Dedifferentiated amniotic fluid mesenchymal stem cell (primary cell): Measurements from ENCODE around the gene PELO.
"Not testable (repeated sequence)": the region's sequence is repeated elsewhere in the genome, so short reads cannot be mapped to it uniquely, and the experiment has no call there.

ENCODE experiments used
- DNase-seq: peaks from one replicate; pipeline ENCODE4 v3.0.0-alpha.2; 2016; ENCODE audit errors: extremely low spot score

Gene PELO

DNA sequence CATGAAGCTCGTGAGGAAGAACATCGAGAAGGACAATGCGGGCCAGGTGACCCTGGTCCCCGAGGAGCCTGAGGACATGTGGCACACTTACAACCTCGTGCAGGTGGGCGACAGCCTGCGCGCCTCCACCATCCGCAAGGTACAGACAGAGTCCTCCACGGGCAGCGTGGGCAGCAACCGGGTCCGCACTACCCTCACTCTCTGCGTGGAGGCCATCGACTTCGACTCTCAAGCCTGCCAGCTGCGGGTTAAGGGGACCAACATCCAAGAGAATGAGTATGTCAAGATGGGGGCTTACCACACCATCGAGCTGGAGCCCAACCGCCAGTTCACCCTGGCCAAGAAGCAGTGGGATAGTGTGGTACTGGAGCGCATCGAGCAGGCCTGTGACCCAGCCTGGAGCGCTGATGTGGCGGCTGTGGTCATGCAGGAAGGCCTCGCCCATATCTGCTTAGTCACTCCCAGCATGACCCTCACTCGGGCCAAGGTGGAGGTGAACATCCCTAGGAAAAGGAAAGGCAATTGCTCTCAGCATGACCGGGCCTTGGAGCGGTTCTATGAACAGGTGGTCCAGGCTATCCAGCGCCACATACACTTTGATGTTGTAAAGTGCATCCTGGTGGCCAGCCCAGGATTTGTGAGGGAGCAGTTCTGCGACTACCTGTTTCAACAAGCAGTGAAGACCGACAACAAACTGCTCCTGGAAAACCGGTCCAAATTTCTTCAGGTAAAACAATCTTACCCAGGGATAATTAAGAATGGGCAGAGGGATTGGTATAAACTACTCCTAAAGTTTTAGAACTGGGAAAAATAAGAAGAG lies 12.9 kb downstream of the PELO start:
- peak; percentile 40 for DNase-seq

GRCh38 chr5:52801329-52801728 lies 13.6 kb downstream of the PELO start:
- DNase-seq: no peak

- DNase-seq: no peak
These were observed 14.7 kb downstream of the PELO start for GRCh38 chr5:52802272-52802973.

- no peak for DNase-seq
These were observed 15.2 kb downstream of the PELO start for GRCh38 chr5:52802974-52803336.

DNA sequence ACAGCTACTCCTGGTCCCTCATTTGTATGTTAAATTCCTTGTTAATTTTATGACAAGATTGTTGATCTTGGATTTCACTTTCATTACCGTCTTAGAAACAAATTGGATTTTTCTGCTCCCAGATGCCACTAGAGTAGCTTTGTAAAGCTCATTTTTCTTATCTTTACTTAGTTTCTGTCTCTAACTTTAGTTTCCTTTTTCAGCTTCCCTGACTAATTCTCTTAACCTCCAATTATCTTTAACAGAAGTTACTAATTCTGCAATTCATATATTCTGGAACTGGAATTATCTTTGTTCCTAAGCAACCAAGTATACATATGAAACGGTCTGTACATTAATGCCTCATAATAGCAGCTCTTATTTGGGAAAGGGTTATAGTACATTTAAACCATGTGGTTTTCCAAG lies 16.7 kb downstream of the PELO start:
- no peak for DNase-seq

DNA sequence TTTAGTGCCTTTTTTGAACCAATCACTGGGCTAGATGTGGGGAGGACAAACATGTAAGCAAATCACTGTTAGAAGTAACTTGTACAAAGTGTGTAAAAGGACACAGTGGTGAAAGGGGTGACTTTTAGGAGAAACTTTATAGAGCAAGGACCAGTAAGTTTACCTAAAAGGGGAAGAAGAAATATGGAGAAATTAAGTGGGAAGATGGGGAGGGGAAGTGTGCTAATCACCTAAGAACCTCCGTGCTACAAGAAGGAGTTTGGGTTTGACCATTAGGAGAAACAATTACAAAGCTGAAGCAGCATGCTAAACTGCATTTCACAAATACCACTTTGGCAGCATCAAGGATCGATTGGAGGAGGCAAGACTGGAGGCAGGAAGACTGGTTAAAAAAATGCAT lies 17.3 kb downstream of the PELO start:
- DNase-seq: no peak

- no peak for DNase-seq
These were observed 17.9 kb downstream of the PELO start for GRCh38 chr5:52805615-52806014.

DNA sequence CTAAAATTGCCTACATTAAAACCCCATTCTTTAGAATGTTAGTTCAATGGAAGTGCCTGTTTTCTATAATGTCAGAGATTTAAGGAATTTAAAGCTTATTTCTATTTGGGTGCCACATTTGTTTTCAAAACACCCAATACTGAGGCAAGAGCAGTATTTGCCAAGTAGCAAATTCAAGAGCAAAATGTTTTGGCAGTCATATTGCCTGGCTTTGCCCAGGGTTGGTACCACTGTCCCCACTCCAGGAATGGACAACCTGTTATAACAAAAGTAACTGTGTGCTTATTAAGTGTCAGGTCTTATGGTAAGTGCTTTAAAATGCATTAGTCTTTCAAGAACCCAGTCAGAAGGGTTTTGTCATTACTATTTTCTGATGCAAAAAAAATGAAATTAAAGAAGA lies 19.3 kb downstream of the PELO start:
- DNase-seq: no peak

DNA sequence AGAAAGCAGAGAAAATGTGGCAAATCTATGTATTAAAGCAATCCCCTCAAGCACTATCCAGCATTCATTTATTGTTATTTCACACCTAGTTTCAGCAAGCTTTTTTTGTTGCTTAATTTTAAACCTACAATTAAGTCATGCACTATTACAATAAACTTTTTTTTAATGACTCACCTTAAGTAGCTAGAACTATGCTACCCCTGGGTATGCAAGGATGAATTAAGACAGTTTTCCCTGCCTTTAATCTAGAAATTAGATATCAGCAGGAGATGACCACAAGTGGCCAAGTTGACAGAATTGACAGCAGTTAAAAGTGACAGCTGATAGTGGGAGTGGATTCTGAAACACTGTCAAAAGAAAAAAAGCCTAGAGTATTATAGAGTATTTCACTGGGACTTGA lies 20.0 kb downstream of the PELO start:
- DNase-seq: no peak

DNA sequence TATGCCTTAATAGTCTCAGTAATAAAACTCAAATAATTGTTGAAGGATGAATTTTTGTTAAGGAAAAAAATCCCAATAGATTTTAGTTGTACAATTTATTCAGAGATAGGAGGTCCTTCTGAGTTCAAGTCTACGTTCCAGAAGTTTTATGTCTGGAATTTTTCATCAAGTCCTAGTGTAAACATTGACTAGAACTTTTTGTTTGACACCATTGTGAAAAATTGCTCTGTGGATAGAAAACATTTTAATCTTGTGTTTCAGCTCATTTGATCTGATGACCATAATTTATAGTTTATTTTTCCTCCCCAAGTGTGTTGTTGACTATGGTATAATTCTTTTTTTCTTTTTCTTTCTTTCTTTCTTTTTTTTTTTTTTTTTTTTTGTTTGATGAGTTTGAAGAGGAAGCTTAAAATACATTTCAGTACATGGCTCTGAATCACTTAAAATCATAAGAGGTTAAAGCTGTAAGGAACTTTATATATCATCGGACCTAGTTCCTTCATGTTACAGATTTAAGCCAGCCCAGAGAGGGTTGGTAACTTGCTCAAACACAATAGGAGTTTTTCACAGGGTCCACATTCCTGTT lies 20.7 kb downstream of the PELO start:
- no peak for DNase-seq

DNA sequence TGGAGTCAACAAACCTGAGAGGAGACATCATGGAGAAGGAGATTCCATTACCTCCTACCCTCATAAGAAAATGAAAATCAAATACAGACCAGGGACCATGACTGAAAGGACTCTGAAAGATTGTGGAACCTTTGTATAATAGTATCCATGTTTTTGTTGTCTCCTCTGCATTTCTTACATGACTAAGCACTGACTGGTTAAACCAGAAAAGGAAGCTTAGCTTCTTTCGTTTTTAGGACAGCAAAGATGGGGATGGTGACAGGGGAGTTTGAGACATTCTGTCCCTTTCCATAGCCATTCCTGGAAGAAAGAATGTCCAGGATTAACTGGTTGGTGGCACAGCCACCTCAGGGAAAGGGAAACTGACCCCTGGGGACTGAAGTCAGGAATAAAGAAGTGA lies 22.2 kb downstream of the PELO start:
- DNase-seq: no peak

DNA sequence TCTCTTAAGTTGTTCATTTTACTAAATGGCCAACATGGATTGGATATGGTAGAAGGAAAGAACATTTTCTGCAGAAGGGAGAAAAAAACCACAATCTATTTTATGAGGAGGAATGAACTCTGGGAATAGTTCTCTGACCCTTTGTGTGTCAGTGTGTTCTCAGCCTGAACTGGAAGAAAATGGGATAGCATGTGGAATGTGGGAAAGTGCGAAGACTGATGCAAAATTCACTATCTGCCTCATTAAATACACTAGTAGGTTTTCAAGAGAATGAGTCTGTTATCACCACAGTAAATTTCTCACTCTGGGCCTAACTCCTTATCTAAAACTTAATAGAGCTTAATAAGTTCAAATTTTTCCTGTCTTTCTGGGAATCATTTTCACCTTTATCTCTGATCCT lies 22.7 kb downstream of the PELO start:
- DNase-seq: no peak

GRCh38 chr5:52811067-52811749 lies 23.5 kb downstream of the PELO start:
- DNase-seq: peak; percentile 67

DNA sequence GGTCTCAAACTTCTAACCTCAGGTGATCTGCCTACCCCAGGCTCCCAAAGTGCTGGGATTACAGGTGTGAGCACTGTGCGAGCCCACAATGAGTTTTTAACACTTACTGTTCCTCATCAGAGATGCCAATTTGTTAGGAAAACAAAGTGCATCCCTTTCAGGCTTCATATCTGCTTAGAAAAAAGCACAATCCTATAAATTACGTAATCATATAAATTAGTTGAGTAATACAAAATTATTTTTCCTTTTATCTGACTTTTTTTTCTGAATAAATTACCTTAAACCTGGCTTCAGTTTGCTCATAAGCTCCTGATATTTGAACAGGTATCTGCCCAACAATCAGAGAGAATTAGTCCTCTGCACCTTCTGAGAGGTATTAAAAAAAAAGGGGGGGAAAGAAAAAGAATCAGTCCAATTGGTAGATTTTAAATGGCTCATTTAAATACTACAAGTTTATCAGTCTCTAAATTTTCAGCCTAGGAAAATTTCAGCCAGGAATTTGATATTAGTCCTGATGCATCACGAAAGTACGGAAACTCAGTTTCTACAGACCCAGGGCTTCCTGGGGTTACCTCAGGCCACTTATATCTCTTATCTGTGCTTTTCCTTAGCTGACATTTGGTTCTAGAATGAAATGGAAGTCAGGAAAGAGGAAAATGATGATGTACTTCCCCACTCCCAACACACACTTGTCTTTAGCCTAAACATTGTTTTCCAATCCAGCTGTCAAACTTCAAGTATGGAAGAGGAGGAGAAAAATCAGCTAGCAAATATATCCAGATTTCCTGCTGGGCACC lies 26.8 kb downstream of the PELO start:
- no peak for DNase-seq

DNA sequence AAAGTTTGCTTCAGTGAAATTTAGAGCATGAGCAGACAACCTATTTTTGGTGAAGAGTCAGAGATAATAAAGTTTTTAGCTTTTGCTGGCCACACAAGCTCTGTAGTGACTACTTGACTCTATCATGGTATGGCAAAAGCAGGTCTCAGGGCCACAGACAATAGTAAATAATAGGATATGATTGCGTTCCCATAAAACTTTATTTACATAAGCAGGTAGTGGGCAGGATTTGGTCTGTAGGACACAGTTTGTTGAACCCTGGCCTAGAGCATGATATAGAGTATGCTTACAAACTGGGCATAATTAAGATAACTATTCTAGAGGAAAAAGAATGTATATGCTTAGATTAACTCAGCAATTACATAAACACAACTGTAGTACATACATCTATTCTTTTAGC lies 30.1 kb downstream of the PELO start:
- DNase-seq: no peak

DNA sequence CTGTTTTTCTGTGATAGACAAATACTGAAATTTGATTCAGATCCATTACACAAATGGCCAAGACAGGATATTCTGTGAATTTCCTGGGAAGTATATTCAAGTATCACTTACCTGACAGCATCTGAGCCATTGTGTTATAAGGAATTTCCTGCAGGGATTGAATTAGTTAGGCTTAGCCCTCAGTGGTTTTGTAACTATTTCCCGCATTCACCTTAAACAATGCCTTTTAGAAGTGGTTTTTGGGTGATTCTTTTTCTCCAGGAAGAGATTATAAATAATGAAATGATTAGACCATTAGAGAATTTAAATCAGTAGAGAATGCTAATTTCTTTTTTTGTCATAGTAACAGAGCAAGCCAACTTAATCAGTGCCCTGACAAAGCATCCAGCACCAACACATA lies 30.6 kb downstream of the PELO start:
- no peak for DNase-seq

DNA sequence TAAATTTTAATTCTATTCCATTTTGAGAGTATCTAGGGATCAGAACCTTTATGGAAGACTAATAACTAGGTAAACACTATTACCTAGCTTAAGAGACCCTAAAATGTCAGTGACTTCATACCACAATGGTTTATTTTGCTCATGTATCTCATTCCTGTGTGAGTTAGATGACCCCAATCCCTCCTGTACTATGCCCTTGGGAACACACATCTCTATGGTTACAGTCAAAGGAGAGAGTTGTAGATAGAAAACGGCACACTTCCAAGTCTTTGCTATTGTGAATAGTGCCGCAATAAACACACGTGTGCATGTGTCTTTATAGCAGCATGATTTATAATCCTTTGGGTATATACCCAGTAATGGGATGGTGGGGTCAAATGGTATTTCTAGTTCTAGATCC lies 31.1 kb downstream of the PELO start:
- not testable (repeated sequence) for DNase-seq

DNA sequence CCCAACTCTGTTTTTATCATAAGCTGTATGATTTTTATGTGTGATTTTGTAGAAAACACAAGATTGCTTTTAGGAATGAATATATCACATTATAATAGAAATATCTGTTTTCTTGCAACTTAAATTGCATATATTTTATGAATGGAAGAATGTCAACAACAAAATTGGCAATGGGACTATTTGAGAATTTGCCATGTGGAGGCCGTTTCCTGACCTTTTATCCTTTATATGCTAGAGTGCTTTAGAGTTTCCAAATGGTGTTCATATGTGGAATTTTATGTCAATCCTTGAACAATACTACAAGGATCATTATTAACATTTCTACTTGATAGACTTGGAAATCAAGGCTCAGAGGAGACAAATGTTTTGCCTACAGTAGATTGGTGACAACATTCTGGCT lies 34.2 kb downstream of the PELO start:
- DNase-seq: no peak

DNA sequence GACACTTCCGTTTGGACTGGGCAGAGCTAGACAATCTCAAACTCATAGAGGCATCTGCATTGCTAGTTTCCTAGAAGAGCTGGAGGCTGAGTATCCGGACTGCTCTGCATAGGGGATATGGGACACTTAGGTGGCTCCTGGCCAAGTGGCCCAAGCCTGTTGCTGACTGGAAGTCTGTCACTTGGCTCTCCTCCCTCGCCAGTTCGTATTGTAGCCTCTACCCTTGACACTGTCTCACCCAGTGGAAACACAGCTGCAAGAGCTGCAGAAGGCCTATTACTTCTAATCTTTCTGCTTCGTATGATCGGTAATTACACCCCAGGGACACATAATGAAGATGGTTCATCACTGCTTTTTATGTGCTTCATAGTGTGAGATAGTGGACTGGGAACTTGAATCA lies 34.7 kb downstream of the PELO start:
- DNase-seq: no peak

- DNase-seq: no peak
These were observed 37.1 kb downstream of the PELO start for GRCh38 chr5:52824827-52825226.

DNA sequence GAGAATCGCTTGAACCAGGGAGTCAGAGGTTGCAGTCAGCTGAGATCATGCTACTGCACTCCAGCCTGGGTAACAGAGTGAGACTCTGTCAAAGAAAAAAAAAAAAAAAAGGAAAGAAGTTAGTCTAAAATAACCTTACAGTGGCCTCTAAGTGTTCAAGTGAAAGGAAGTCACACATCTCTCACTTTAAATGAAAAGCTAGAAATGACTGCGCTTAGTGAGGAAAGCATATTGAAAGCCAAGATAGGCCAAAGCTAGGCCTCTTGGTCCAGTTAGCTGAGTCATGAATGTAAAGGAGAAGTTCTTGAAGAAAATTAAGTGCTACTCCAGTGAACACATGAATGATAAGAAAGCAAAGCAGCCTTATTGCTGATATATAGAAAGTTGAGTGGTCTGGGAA lies 38.1 kb downstream of the PELO start:
- no peak for DNase-seq

GRCh38 chr5:52827815-52828214 lies 40.1 kb downstream of the PELO start:
- no peak for DNase-seq
